HCT116 (cell line): ENCODE data around the gene GLDC. TPM values are rescaled to one million over a fixed set of nuclear protein-coding genes. Genes with fewer than 3 reads are reported as not detected.

Experiments used
- ATAC-seq: fragments of 200-7000 bp; cut with Tn5 transposase; 2 replicates; pipeline ENCODE4 v1.9.1; 2020; ENCODE audit warnings: mild to moderate bottlenecking, moderate library complexity
- BruUV-seq: library from RNA; stranded (reverse); fragments of 400-500 nt; replicated peaks from 2 replicates; lab custom pipeline; 2021; lab: Mats Ljungman, UMichigan
- CTCF ChIA-PET: fragments of 300-600 bp; sonication (Branson Sonifier 250); formaldehyde crosslinking; loops from one replicate; lab custom pipeline; 2021; ENCODE audit warnings: antibody characterized with exemption; lab: Charles Lee
- POLR2A ChIA-PET: fragments of 300-600, 350-600 bp; sonication (Branson Sonifier 250); formaldehyde crosslinking; loops from one replicate; lab custom pipeline; 2021; ENCODE audit warnings: antibody characterized with exemption; lab: Charles Lee
- RAD21 ChIA-PET, 2 experiments: fragments of 300-600 bp; sonication (Branson Sonifier 250); formaldehyde crosslinking; loops; one replicate each; lab custom pipeline; 2023; ENCODE audit warnings: low total read pairs in 2 of 2; ENCODE audit not compliant: uncharacterized antibody in 2 of 2, unreplicated experiment in 2 of 2, low non-redundant PET in 1 of 2; lab: Charles Lee
- DNase-seq: peaks from one replicate; pipeline ENCODE4 v3.0.0-alpha.2; 2010; ENCODE audit warnings: low read depth, low spot score
- H2AFZ ChIP-seq: fragments of 200-600 bp; shearing (Covaris generic), sonication (generic); 2 replicates; pipeline ENCODE4 v1.6.1; 2017; ENCODE audit warnings: low read depth, mixed run types, mixed read lengths, antibody characterized with exemption, low read length; ENCODE audit not compliant: poor library complexity, severe bottlenecking
- H3K27ac ChIP-seq: 2 replicates; pipeline ENCODE4 v1.5.1; 2012; ENCODE audit warnings: low read depth, low read length
- H3K27me3 ChIP-seq: fragments of 200-600 bp; sonication (generic); 2 replicates; pipeline ENCODE4 v1.6.1; 2016; ENCODE audit warnings: mixed run types, low read length, mixed read lengths; ENCODE audit not compliant: insufficient read depth
- H3K36me3 ChIP-seq, 2 experiments: fragments of 200-500 bp in 1 of 2; fragments of 200-600 bp in 1 of 2; sonication (Bioruptor generic) in 1 of 2; sonication (generic) in 1 of 2; 2 replicates each; pipeline versions ENCODE4 v1.5.1 to v1.6.1; 2014 to 2016; ENCODE audit warnings: low read length in 2 of 2, inconsistent platforms in 1 of 2, mixed read lengths in 1 of 2, mixed run types in 1 of 2; ENCODE audit not compliant: insufficient read depth in 2 of 2, control insufficient read depth in 1 of 2
- H3K4me1 ChIP-seq, 2 experiments: fragments of 200-600 bp in 1 of 2; sonication (generic) in 1 of 2; 2 replicates each; pipeline versions ENCODE4 v1.5.1 to v1.6.1; 2012 to 2017; ENCODE audit warnings: low read length in 2 of 2, inconsistent platforms in 1 of 2, mild to moderate bottlenecking in 1 of 2, mixed read lengths in 1 of 2, mixed run types in 1 of 2, moderate library complexity in 1 of 2; ENCODE audit not compliant: insufficient read depth in 2 of 2, control insufficient read depth in 1 of 2
- H3K4me2 ChIP-seq: fragments of 200-600 bp; sonication (generic); 2 replicates; pipeline ENCODE4 v1.6.1; 2017; ENCODE audit warnings: mixed run types, low read length, mixed read lengths
- H3K4me3 ChIP-seq, 2 experiments: fragments of 200-600 bp in 1 of 2; sonication (generic) in 1 of 2; replicated peaks in 1 of 2; 2 replicates each; pipeline ENCODE4 v1.5.1; 2011 to 2016; ENCODE audit warnings: low read length in 2 of 2, control low read depth in 1 of 2, low read depth in 1 of 2, mild to moderate bottlenecking in 1 of 2, mixed read lengths in 1 of 2, mixed run types in 1 of 2
- H3K79me2 ChIP-seq: fragments of 200-600 bp; sonication (generic); 2 replicates; pipeline ENCODE4 v1.6.1; 2017; ENCODE audit warnings: mild to moderate bottlenecking, mixed run types, low read length, moderate library complexity, mixed read lengths; ENCODE audit not compliant: insufficient read depth
- H3K9ac ChIP-seq: fragments of 200-600 bp; sonication (generic); 2 replicates; pipeline ENCODE4 v1.6.1; 2016; ENCODE audit warnings: low read length, mixed read lengths
- H3K9me2 ChIP-seq: fragments of 200-600 bp; sonication (generic), shearing (Covaris generic); 2 replicates; pipeline ENCODE4 v1.6.1; 2017; ENCODE audit warnings: mixed run types, mild to moderate bottlenecking, moderate library complexity; ENCODE audit not compliant: insufficient read depth
- H3K9me3 ChIP-seq, 2 experiments: fragments of 200-500 bp in 1 of 2; fragments of 200-600 bp in 1 of 2; sonication (Bioruptor generic) in 1 of 2; sonication (generic) in 1 of 2; 2 replicates each; pipeline ENCODE4 v1.6.1; 2014 to 2017; ENCODE audit warnings: low read length in 2 of 2, mixed read lengths in 2 of 2, inconsistent platforms in 1 of 2, low read depth in 1 of 2, mild to moderate bottlenecking in 1 of 2, mixed run types in 1 of 2, moderate library complexity in 1 of 2; ENCODE audit not compliant: control insufficient read depth in 1 of 2, insufficient read depth in 1 of 2
- H4K20me1 ChIP-seq: fragments of 200-600 bp; sonication (generic), shearing (Covaris generic); 2 replicates; pipeline ENCODE4 v1.6.1; 2017; ENCODE audit warnings: mixed run types, mild to moderate bottlenecking, moderate library complexity; ENCODE audit not compliant: insufficient read depth
- CBX3 ChIP-seq: IDR thresholded peaks from 2 replicates; pipeline ENCODE4 v1.6.1; 2012; ENCODE audit warnings: low read depth
- EGR1 ChIP-seq: IDR thresholded peaks from 2 replicates; pipeline ENCODE4 v1.6.1; 2012; ENCODE audit warnings: low read depth
- EZH2 ChIP-seq: fragments of 200-600 bp; sonication (generic); IDR thresholded peaks from 2 replicates; pipeline ENCODE4 v1.6.1; 2017; ENCODE audit warnings: antibody characterized with exemption, mixed run types
- FOSL1 ChIP-seq: IDR thresholded peaks from 2 replicates; pipeline ENCODE4 v1.6.1; 2012; ENCODE audit warnings: low read depth
- JUND ChIP-seq: IDR thresholded peaks from 2 replicates; pipeline ENCODE4 v1.6.1; 2012
- RAD21 ChIP-seq: IDR thresholded peaks from 2 replicates; pipeline ENCODE4 v1.6.1; 2012; ENCODE audit warnings: low read depth, mild to moderate bottlenecking
- REST ChIP-seq: IDR thresholded peaks from 2 replicates; pipeline ENCODE4 v1.6.1; 2012; ENCODE audit warnings: low read depth
- SIN3A ChIP-seq: IDR thresholded peaks from 2 replicates; pipeline ENCODE4 v1.6.1; 2012; ENCODE audit warnings: low read depth
- SP1 ChIP-seq: IDR thresholded peaks from 2 replicates; pipeline ENCODE4 v1.6.1; 2012; ENCODE audit warnings: low read depth
- TCF7L2 ChIP-seq: IDR thresholded peaks from 2 replicates; pipeline ENCODE4 v1.7.0; 2011; ENCODE audit warnings: borderline replicate concordance, inconsistent platforms; ENCODE audit not compliant: insufficient read depth, insufficient read length; ENCODE audit errors: extremely low read depth
- YY1 ChIP-seq: IDR thresholded peaks from 2 replicates; pipeline ENCODE4 v1.6.1; 2011; ENCODE audit warnings: low read length, low read depth, moderate library complexity, mild to moderate bottlenecking; ENCODE audit not compliant: insufficient replicate concordance; ENCODE audit errors: extremely low read depth
- ZFX ChIP-seq: fragments of 450-650 bp; IDR thresholded peaks from 2 replicates; pipeline ENCODE4 v1.6.1; 2017
- ZNF274 ChIP-seq: fragments of 200-500 bp; sonication (Bioruptor generic); IDR thresholded peaks from 2 replicates; pipeline ENCODE4 v1.6.1; 2014; ENCODE audit warnings: mild to moderate bottlenecking, low read depth, low read length, inconsistent platforms
- intact Hi-C: fragments of 100-400 bp; cut with micrococcal nuclease; formaldehyde crosslinking; loops from 2 replicates; pipeline ENCODE4 v1.10.0; 2022
- total RNA-seq: library from RNA; stranded (reverse); gene quantifications from one replicate; pipeline ENCODE4 v1.2.1, GENCODE V29; 2021; ENCODE audit not compliant: unreplicated experiment

The GLDC gene
- total RNA-seq, 1 experiment from 2014 or later = 4.9 TPM

GRCh38 chr9:6656614-6657300, 11.2 kb upstream of the GLDC start:
- no TSS peak for BruUV-seq
- no peaks in the 10 kb centered on the region for H3K9me3 ChIP-seq
- no peak overlapping the region for H2AFZ ChIP-seq
- H3K9me2 ChIP-seq = no peaks in the 10 kb centered on the region
- POLR2A ChIA-PET = no interaction called here
- no peak for DNase-seq
- CTCF ChIA-PET = interaction anchor here (2.2 kb wide), 1 partner anchor 11 kb away, joined by 9 read pairs; no protein-coding TSS in a partner anchor
- H4K20me1 ChIP-seq = no peaks in the 10 kb centered on the region
- H3K27ac ChIP-seq = no peak overlapping the region
- H3K36me3 ChIP-seq = no peaks in the 10 kb centered on the region
- H3K4me1 ChIP-seq = no peaks in the 10 kb centered on the region
- no peaks in the 10 kb centered on the region for H3K27me3 ChIP-seq
- intact Hi-C loops = no loop called here
- TF ChIP-seq TCF7L2 (no peak), SIN3A (no peak), ZFX (no peak), JUND (no peak), REST (no peak), ZNF274 (no peak), FOSL1 (no peak), CBX3 (no peak), RAD21 (no peak), YY1 (no peak), EGR1 (no peak), EZH2 (no peak), SP1 (no peak)
- H3K4me3 ChIP-seq = no peak overlapping the region
- ATAC-seq = no peak
- H3K9ac ChIP-seq = no peak overlapping the region
- RAD21 ChIA-PET = no interaction called here
- H3K79me2 ChIP-seq = no peaks in the 10 kb centered on the region
- no peak overlapping the region for H3K4me2 ChIP-seq
